HG03460 (cell line): Measurements from ENCODE around the gene PARVB.

Experiments
- ATAC-seq: cut with Tn5 transposase; IDR thresholded peaks from one replicate; pipeline ENCODE4 v1.9.1; 2021; ENCODE audit not compliant: unreplicated experiment

Gene PARVB

DNA sequence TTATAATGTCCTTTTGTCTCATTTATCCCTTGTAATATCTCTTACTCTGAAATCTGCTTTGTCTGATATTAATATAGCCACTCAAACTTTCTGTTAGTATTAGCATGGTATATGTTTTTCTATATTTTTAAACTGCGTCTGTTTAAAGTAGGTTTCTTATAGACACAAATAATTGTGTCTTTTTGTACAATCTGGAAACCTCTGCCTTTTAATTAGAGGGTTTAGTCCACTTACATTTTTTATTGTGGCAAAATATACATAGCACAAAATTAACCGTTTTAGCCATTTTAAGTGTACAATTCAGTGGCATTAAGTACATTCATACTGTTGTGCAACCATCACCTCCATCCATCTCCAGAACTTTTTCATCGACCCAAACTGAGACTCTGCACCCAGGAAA is 185.2 kb downstream of the PARVB start:
- ATAC-seq = no peak

DNA sequence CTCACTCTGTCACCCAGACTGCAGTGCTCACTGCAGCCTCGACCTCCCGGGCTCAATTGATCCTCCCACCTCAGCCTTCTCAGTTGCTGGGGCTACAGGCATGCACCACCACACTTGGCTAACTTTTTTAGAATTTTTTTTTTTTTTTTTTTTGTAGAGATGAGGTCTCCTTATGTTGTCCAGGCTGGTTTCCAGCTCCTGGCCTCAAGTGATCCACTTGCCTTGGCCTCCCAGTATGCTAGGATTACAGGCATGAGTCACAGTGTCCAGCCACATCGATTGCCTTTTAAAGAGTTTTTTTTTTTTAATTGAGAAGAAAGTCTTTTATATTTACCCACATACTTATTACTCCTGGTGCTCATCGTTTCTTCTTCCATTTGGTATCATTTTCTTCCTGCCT is 186.6 kb downstream of the PARVB start:
- no peak for ATAC-seq

DNA sequence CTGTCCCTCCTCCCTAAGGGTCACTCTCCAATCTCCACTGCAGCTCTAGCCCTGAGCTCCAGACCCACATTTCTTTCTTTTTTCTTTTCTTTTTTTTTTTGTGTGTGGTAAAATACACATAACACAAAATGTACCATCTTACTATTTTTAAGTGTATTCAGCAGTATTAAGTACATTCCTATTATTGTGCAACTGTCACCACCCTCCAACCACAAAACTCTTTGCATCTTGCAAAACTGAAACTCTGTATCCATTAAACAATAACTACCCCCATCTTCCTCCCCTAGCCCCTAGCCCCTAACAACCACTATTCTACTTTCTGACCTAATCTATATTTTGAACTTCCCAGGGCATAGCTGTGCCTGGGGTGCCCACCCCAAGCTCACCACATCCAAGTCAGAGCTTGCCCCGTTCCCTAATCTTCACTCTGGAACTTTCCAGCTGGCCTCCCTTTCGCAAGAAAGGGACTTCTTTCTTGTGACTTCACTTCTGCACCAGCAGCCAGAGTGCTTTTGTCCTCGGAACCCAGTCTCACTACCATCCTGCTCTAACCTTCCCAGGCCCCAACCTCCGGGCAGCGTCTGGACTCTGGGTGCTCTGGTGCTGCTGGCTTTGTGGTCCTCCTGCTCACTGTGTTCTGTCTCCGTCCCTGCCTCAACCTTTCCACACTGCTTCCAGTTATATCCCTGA is 187.3 kb downstream of the PARVB start:
- no peak for ATAC-seq

DNA sequence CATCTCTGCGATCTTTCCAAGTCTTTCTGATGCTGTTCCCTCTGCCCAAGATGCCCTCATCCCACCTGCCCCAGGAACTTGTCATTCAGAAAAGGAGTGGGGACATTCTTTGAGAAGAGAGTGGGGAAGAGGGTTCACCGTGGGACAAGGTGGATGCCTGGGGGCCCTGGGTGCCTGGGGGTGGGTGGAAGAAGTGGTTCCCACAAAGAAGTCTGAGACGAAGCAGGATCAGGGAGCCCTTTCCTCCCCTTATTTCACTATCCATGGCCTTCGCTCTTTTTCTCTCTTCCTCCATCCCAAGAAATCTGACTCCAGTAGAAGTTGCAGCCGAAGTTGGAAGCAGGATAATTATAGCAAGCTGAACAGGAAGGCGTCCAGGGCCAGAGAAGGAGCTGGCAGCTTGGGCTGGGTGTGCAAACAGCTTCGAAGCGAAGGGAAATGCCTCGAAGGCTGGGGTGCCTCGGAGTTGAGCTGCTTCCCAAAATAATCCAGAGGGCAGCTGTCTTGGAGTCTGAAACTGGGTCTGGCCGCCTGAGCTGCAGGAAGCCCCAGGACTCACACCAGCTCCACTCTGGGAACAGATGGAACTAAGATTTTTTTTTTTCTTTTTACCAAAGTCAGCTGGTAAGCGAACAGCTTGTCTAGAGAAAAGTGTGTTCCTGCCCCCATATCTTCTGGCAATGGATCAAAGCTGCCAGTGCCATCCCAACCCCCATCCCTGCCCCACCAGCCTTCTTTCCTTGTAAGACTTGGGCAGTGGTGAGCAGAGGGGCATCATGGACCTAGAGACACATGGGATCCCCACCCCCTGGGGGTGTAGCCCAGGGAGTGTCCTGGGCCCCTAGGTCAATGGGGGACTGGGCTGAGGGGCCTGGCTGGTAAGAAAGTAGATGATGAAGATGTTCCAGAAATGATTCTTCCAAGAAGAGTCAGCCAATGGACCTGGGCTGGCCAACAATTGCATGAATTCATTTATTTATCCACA is 188.1 kb downstream of the PARVB start:
- no peak for ATAC-seq

DNA sequence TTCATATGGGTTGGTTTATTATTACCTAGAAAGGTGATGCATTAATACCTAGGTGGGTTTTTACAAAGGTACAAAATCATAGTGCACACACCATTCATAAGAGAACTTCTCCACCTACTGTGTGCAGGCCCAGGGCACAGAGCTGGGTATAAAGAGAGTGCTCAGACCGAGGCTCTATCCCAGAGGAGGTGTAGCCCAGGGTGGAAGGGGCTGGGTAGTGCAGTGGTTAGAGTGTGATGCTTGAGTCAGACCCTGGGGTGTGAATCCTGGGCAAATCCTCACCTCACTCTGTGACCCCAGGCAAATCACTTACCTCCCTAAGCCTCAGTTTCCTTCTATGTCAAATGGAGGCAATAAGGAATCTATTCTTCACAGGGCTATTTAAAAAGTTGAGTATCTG is 188.8 kb downstream of the PARVB start:
- ATAC-seq = no peak

DNA sequence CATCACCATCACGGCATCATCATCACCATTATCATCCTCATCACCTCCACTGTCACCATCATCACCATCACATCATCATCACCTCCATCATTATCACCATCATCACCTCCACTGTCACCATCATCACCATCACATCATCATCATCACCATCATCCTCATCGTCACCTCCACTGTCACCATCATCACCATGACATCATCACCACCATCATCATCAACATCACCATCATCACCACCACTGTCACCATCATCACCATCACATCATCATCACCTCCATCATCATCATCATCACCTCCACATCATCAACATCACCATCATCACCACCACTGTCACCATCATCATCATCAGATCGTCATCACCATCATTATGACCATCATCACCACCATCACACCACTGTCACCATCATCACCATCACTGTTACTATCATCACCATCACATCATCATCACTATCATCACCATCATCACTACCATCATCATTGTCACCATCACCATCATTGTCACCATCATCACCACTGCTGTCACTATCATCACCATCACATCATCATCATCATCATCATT is 189.5 kb downstream of the PARVB start:
- no peak for ATAC-seq

DNA sequence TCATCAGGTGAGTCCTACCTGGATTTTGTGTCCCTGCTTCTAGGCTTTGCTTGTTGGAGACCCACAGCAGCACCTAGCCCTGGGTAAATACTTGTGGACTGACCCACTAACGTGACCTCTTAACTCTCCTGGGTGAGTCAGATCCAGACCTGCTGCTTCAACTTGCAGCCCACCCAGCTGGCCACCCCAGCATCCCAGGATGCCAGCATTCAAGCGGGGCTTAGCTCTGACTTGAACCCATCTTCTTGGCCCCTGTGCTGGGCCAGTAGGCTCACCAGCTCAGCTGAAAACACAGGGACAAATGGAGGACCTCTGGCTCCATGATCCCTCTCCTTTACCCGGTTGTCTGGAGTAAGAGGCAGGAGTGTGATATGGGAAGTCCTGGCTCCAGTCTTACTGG is 190.1 kb downstream of the PARVB start:
- no peak for ATAC-seq

DNA sequence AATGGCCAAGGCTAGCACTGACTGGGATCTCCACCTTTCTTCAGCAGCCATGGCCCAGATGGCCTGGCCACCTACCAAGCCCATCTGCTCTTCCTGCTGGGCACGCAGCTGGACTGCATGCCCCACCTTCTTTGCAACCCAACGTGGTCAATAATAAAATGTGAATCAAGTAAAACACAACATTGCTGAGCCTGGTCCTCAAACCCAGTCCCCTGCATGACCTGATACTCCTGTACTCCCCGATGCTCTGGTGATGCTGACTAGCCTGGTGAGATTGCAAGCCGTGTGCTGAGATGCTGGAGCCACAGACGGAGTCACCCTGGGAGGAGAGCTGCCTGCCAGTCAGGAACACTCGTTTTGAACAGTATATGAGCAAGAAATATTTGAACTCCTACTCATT is 190.7 kb downstream of the PARVB start:
- no peak for ATAC-seq

DNA sequence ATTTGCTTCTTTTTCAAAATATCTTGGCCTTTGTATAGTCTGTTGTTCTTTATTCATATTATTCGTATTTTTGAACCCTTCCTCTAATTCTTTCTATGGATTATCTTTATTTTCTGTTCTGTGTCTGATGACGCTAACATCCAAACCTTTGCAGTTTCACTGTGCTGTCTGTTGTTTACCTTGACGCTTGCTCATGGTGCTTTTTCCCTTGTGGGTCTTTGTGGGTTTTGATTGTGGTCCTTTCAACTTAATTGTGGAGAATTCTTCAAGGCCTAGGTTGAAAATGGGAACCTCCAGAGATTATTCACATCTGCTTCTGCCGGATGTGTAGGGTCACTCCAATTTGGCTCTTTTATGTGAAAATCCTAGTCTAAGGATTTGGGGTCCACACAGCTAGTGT is 191.2 kb downstream of the PARVB start:
- no peak for ATAC-seq

DNA sequence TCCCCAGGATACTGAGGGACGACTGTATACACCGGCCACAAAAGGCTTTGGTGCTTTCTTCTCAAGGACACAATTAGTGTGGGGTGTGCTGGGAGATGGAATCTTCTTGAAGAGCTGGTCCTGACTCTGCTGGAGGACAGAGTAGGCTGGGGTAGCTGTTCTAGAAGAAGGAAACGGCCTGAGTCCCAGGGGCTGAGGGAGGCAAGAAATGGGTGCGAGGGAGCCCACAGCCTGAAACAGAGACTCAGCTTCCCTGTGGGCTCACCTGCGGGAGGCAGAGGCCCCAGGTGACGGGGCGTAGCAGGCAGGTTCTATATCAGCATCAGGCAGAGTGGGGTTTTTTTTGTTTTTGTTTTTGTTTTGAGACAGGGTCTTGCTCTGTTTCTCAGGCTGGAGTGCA is 193.2 kb downstream of the PARVB start:
- no peak for ATAC-seq

DNA sequence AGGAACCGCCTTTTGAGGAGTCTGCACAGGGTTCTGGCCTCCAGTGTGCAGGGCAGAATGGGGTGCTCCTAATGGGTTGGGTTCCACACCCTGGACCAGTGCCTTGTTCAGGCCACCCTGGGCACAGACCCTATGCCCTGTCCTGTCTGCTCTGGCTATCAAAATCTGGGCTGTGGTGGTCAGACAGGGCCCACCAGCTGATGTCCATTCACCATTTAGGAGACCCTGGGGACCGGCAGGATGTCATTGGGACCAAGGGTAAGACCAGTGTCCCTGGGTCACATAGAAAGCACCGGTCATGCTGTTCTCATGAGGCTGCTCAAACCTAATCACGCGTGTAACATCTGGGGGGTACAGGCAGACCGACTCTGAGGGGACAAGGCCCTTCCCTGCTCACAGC is 194.0 kb downstream of the PARVB start:
- ATAC-seq = no peak

DNA sequence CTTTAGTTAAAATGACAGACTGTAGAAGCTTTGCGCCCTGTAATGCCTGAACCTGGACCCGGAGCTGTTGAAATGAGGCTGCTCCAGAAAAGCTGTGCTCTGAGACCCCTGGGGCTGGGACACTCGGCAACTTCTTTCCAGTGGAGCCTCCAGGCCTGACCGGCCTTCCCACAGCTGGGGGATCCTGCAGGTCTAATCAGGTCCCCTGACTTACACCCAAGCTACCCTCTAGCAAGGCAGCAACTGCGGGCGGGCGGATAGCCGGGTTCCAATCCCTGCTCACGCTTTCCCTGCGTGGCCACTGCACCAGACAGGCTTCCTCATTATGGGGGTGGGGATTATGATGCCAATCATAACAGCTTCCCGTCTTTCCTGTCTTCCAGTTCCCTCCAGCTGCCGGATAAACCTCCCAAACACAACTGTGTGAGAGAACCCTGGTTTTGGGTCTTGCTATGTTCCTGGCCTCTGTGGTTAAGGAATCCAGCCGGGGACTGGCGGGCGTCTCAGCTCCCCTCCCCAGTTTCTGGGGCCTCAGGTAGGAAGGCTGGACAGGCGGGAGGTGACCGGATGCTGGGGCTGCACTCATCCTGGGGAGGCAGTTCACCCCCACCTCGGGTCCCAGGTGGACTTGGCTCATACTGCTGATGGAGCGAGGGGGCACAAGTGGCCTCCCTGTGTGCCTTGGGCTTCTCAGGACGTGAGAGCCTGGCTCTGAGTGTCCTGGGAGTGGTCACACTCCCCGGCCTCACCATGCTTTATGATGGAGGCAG is 195.2 kb downstream of the PARVB start:
- no peak for ATAC-seq

DNA sequence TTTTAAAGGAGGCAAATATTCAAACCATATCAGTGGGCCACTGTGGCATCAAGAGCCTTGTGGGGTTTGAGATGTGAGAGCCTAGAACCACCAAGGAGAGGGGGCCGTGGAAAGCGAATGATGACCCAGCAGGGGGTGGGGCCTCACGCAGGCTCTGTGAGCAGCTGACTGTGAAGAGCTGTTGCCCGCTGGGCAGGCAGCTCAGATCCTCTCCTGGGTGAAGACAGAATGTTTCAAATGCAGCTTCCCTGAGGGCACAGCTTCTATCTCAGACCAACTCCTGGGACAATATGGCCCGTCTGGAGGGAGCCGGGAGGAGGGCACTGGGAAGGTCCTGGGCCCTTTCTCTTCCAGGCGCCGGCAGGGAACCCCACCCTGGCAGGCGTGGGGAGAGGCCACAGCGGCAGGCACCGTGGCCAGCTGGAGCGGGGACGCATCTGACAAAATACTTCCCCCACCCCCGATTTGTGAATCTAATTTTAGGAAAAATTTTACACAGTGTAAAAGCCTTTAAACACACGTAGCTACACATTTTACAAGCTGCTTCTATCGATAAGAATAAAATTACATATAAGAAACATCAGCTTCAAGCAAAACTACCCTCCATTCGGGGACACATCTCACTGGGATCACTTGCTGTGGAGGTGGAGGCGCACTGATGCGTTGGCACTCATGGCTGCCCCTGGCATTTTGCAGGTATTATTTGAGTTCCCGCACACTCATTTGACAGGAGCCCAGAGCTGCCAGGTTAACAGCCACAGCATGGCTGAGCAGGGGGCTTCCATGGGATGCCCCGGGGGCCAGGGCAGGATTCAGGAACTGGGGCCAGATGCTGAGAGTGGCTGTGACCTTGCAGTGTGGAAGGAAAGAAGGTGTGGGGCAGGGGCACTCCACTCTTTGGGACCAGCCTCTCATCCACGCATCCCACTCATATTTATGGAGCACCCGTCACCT is 196.9 kb downstream of the PARVB start:
- ATAC-seq = no peak

DNA sequence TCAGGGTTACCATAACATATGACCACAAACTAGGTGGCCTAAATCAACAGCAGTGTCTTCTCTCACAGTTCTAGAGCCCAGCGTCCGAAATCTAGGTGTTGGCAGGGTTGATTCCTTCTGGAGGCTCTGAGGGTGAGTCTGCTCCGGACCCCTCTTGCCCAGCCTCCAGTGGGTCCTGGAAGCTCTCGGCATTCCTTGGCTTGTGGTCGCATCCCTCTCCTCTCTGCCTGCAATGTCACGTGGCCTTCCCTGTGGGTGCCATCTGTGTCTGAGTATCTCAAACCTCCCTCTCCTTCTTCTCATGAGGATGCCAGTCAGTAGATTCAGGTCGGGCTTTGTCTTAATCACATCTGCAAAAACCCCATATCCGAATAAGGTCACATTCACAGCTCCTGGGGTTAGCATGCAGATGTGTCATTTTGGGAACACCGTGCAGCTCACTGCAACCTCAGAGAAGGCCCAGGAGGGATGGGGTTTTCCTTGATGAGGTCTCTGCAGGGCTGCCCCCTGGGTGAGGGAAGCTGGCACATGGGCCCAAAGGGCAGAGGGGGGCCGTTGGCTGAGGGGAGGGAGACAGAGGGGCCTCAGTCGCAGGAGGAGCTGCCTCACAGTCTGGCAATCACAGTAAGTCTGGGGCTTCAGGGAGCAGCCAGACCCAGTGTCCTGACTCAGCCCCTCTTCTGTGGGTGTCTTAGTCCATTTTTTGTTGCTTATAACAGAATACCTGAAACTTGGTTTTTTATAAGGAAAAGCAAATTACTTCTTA is 197.8 kb downstream of the PARVB start:
- ATAC-seq = no peak
